ENCODE results near the gene TMEM242.

The TMEM242 gene

GRCh38 chr6:157268835-157269234 is 54.5 kb downstream of the TMEM242 start:
- no peak for DNase-seq

GRCh38 chr6:157268396-157268795 is 54.9 kb downstream of the TMEM242 start:
- no peak for DNase-seq

DNA sequence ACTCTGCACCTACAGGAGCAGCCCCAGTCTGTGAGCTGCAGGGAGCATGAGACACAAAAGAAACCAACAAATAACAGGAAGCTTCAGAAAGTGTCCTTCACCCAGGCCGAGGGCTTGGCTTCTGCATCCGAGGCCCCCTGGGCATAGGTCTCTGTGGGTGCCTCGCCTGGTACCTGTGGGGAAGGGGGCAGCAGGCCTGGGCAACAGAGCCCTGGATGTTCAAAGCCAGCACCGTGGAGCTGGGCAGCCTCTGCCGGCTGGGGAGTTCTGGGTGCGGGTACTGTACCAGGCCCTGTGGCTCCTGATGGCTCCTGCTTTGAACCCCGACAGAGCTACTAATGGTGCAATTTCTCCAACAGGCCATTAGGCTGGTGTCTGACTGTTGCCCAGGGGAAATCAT is 55.7 kb downstream of the TMEM242 start:
- no peak for DNase-seq

DNA sequence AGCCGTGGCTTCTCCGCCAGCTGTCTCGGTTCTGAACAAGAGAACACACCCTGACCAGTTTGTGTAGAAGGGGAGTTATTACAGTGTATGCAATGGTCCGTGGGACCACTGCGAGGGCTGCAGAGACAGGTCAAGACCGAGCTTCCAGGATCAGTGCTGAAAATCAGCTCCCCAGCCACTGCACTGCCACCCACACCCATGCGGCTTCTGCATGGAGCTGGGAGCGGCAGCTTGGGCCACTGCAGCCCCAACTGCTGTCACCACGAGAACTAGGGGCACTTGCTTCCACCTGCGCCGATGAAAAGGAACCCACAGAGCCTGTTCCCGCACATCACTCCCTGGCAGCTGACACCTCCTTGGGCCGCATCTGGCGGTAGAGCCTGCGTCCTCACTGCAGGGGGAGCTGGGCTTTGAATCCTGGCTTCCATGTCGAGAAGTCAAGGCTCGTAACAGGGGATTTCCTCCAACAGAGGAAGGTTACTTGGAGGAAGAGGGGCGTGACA is 56.2 kb downstream of the TMEM242 start:
- DNase-seq = no peak

DNA sequence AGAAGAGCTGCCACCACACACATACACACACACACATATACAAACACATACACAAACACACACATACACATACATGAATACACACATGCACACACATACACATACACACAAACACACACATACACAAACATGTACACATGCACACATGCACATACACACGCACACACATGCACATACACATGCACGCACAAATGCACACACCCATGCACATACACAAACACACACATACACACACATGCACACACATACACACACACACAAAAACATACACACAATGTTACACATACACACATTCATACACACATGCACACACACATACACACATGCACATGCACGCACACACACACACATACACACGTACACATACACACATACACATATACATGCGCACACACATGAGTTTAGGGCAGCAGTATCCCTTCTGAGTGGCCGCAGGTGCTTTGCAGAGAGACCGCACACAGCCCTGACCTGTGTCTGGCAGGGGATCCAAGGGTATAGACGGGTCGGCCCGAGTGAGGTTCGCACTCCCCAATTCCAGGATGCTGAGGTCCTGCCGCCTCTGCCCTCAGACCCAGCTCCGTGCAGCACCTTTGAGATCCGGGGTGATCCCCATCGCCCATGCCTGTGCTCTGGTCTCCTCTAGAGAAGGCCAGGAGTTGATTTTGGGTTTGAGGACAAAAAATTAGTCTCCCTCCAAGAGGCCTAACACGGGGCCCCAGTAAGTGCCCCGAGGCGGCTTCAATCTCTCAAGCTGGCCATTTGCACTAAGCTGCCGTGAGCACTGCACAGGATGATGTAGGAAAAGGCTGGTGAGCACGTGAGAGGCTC is 56.8 kb downstream of the TMEM242 start:
- DNase-seq = no peak

DNA sequence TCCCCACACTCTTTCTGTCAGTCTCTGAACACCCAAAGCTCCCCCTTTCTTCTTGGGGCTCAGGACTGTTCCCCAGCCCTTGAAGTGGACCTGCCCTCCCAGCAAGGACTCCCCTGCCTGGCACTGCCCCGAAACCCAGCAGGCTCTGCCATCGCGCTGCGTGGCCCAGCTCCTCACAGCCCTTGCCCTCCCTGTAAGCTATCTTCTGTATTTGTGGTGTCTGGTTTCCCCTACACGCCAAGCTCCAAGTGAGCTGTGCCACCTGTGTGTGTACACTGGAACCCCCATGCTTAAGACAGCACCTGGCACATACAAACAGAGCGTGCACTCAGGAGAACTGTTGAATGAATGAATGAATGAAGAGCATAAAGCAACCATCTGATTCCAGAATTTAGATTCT is 57.7 kb downstream of the TMEM242 start:
- DNase-seq = no peak

- no peak for DNase-seq
Measured at GRCh38 chr6:157265186-157265585, 58.1 kb downstream of the TMEM242 start.

DNA sequence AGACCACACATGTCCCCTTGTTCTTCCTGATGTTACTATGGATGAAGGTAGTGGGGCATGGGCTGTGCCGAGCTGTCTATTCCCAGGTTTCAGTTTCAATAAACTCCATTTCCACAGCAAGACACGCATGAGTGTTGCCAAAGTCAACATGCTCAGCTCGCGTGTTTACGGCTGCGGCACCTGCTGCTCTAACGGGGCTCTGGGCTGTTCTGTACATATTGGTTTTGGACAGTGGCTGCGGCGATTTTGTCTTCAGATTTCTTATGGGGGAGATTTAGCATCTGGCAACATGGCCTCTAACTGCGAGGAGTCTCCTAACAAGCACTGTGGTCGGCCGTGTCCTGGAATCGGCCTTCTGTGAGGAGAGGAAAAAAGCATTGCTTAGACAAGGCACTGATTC is 58.6 kb downstream of the TMEM242 start:
- DNase-seq = no peak

DNA sequence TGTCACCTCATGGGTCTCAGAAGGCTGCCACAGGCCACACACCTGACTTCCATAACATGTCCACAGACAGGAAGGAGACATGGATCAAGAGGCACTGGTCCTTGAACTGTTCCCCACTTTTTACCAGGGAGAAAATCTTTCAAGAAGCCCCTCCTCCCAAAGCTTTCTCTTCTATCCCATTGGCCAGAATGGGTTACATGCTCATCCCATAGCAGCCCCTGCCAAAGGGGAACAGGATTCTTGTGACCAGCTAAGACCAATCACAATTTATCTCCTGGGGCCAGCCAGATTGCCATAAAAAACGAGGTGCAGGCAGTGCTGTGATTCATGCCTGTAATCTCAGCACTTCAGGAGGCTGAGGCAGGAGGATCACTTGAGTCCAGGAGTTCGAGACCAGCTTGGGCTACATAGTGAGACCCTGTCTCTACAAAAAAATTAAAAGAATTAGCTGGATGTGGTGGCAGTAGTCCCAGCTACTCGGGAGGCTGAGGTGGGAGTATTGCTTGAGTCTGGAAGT is 59.4 kb downstream of the TMEM242 start:
- DNase-seq = no peak

DNA sequence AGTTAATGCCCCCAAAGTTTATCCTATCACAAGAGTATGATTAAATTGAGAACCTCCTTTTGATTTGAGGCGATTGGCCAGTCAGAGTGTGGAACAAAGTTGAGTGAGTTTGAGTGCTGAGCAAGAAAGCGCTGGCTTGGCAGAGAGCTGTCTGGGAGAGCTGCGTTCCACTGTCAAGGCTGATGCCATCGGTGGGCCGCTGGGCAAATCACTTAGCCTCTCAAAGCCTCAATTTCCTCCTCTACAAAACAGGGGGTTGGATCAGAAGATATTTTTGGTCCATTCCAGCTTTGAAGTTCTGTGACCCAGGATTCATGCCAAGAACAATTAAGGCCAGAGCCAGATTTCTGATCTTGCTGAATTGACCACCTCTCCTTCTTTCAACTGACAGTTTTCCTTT is 60.2 kb downstream of the TMEM242 start:
- no peak for DNase-seq

DNA sequence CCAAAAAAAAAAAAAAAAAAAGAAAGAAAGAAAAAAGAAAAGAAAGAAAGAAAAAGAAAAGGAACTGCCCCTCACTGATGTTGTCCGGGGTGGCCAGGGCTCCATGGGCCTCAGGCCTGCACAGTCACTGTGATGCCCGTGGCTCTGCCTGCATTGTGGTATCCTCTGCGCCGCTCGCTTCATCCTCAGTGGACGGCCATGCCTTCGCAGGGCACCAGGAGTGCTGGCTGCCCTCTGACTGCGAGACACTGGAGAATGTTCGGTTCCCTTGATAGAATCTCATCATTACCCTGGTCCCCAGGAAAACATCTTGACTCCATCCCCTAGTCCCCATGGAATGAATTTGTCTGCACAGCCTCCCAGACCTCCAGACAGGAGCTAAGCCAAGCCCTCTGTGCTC is 61.7 kb downstream of the TMEM242 start:
- no peak for DNase-seq

GRCh38 chr6:157260735-157261410 is 62.4 kb downstream of the TMEM242 start:
- no peak for DNase-seq

GRCh38 chr6:157259443-157259842 is 63.9 kb downstream of the TMEM242 start:
- DNase-seq = no peak

DNA sequence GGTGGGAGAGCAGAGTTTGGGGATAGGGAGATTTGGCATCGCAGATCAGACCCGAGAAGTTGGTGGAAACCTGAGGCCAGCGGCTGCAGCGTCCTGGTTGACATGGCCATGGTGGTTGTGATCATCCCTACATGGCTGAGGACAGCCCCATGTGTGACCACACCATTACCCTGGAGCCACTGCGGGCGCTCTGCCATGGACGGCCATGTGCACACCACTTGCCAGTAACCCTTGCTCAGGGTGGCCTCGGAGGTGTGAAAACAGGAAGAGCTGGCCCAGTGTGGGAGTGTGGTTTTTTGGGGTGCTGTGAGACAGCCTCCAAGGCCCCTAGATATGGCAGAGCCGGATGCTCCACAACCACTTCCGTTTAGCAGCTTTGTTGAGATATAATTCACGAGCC is 64.4 kb downstream of the TMEM242 start:
- DNase-seq = peak; percentile 29

- no peak for DNase-seq
Measured at GRCh38 chr6:157255079-157255478, 68.2 kb downstream of the TMEM242 start.

DNA sequence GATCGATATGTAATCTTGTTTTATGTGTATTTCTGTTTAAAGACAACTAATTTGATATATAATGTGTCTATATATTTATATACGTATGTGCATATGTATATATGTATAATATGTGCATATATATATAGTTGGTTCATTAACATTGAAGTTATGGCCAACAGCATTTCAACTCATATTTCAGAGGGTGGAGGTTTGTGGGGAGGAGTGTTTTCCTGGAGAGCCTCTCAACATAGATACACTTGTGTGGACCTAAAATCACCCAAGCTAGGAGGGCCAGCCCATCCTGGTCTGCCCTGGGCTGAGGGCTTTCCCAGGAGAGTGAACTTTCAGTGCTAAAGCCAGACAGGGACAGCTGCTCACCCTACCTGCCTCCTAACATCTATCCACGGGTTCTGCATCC is 68.8 kb downstream of the TMEM242 start:
- DNase-seq = no peak

DNA sequence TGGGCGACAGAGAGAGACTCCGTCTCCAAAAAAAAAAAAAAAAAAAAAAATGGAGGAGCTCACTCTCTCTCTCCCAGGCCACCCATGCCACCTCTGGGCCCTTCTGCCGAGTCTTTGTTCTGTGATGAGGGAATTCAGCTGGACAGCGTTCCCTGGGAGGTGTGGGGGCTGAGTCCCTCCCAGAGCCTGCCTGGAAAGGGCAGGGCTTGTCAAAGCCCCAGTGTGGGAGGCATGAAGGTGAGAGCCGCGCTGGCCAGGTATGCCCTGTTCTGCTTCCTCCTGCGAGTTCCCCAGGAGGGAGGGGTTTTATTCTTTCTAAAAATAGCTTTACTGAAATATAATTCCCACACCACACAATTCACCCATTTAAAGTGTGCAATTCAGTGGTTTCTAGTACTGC is 69.6 kb downstream of the TMEM242 start:
- DNase-seq = no peak

DNA sequence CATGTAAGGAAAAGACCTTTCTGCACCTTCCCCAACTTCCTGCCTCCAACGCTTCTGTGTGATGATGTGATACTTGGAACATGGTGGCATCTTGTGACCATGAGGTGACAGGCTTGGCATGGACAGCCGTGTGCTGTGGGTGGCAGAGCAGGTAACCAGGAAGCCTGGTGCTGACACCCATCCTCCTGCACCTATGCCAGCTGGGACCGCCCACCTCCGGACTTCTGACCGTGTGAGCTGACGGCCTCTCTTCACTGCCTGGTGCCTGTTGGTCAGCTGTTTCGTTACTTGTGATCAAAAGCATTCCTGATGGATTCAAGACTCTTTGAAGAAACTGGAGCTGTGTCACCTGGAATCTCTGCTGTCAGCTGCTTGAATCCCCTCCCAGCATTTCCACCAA is 70.3 kb downstream of the TMEM242 start:
- no peak for DNase-seq

- DNase-seq = no peak
Measured at GRCh38 chr6:157251586-157252247, 71.6 kb downstream of the TMEM242 start.

DNA sequence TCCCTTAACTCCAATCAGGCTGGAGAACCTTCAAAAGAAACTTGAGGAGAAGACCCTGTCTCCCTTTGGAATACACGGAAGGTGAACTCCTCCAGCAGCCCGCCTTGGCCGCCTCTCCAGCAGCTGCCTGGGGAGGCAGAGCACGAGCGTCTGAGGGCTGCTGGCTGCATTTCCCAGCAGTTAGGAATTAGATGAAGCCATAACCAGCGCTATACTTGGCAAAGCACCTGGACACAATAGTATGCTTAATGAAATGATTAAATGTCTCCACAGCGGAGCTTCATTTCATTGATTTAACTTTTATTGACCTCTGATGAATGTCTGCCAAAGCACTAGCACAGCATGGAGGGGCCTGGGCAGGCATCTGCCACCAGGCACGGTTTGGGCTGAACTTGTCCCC is 73.5 kb downstream of the TMEM242 start:
- no peak for DNase-seq

- DNase-seq = no peak
Measured at GRCh38 chr6:157248264-157248663, 75.1 kb downstream of the TMEM242 start.

GRCh38 chr6:157246771-157247484 is 76.4 kb downstream of the TMEM242 start:
- DNase-seq = no peak

GRCh38 chr6:157246048-157246630 is 77.2 kb downstream of the TMEM242 start:
- no peak for DNase-seq

All from activated CD4-positive, alpha-beta T cell treated with anti-CD3 and anti-CD28 coated beads, Interleukin-2, amount 50 U/mL, for 16 hours (primary cell).